A673 (cell line): ENCODE results near the gene FGF1. TPM values are rescaled to one million over a fixed set of nuclear protein-coding genes. Genes with fewer than 3 reads are reported as not detected.

Experiments
- Bru-seq: library from RNA; stranded (reverse); fragments of 400-500 nt; gene quantifications from one replicate; lab custom pipeline; 2021; lab: Mats Ljungman, UMichigan
- BruChase-seq, 2 experiments: library from RNA; stranded (reverse); fragments of 400-500 nt; gene quantifications; one replicate each; lab custom pipeline; 2021; lab: Mats Ljungman, UMichigan
- BruUV-seq: library from RNA; stranded (reverse); fragments of 400-500 nt; replicated peaks from 2 replicates; lab custom pipeline; 2021; lab: Mats Ljungman, UMichigan
- CTCF ChIA-PET: fragments of 300-600 bp; sonication (Branson Sonifier 250); formaldehyde crosslinking; loops from one replicate; lab custom pipeline; 2022; ENCODE audit warnings: antibody characterized with exemption; lab: Charles Lee
- POLR2A ChIA-PET: fragments of 300-600 bp; sonication (Branson Sonifier 250); formaldehyde crosslinking; loops from one replicate; lab custom pipeline; 2022; ENCODE audit warnings: antibody characterized with exemption; ENCODE audit not compliant: low non-redundant PET; lab: Charles Lee
- DNase-seq: peaks from one replicate; pipeline ENCODE4 v3.0.0-alpha.2; 2015; ENCODE audit warnings: low spot score
- H3K27ac ChIP-seq: fragments of 200-600 bp; sonication (generic); 2 replicates; pipeline ENCODE4 v1.5.1; 2016; ENCODE audit warnings: mixed run types, low read depth, mild to moderate bottlenecking, mixed read lengths, antibody characterized with exemption, low read length; ENCODE audit not compliant: poor library complexity, severe bottlenecking
- H3K27me3 ChIP-seq: fragments of 200-600 bp; sonication (generic); replicated peaks from 2 replicates; pipeline ENCODE4 v1.6.1; 2017; ENCODE audit warnings: mixed run types, low read depth, mild to moderate bottlenecking, mixed read lengths, antibody characterized with exemption, low read length; ENCODE audit not compliant: insufficient read depth, poor library complexity
- H3K36me3 ChIP-seq: fragments of 200-600 bp; sonication (generic); 2 replicates; pipeline ENCODE4 v1.6.1; 2016; ENCODE audit warnings: mixed run types, mild to moderate bottlenecking, mixed read lengths, antibody characterized with exemption, low read length; ENCODE audit not compliant: insufficient read depth, poor library complexity, severe bottlenecking
- H3K4me1 ChIP-seq: fragments of 200-600 bp; sonication (generic); 2 replicates; pipeline ENCODE4 v1.6.1; 2017; ENCODE audit warnings: mixed run types, mild to moderate bottlenecking, mixed read lengths, antibody characterized with exemption, low read length; ENCODE audit not compliant: insufficient read depth, poor library complexity, severe bottlenecking
- H3K4me3 ChIP-seq: fragments of 200-600 bp; sonication (generic); 2 replicates; pipeline ENCODE4 v1.5.1; 2016; ENCODE audit warnings: low read depth, mixed run types, mild to moderate bottlenecking, mixed read lengths, low read length; ENCODE audit not compliant: poor library complexity, severe bottlenecking
- H3K9me3 ChIP-seq: fragments of 200-600 bp; sonication (generic); 2 replicates; pipeline ENCODE4 v1.6.1; 2016; ENCODE audit warnings: mixed run types, low read depth, mild to moderate bottlenecking, mixed read lengths, antibody characterized with exemption, low read length; ENCODE audit not compliant: poor library complexity, severe bottlenecking
- EZH2 ChIP-seq: fragments of 200-600 bp; sonication (generic); IDR thresholded peaks from 2 replicates; pipeline ENCODE4 v1.6.1; 2017; ENCODE audit warnings: borderline replicate concordance, low read depth, mild to moderate bottlenecking, mixed read lengths, antibody characterized with exemption, low read length; ENCODE audit not compliant: poor library complexity, severe bottlenecking
- intact Hi-C: fragments of 100-400 bp; cut with micrococcal nuclease; formaldehyde crosslinking; loops from one replicate; pipeline ENCODE4 v1.10.0; 2022; ENCODE audit not compliant: unreplicated experiment
- long read RNA-seq: library from polyadenylated mRNA; stranded (forward); transcript quantifications from one replicate; pipeline ENCODE4 v2.0.0, GENCODE V29; 2022
- total RNA-seq: library from RNA; stranded (reverse); gene quantifications from 2 replicates; pipeline ENCODE4 v1.2.3, GENCODE V29; 2021
- TF ChIP-seq, protein P1 (sequence below): fragments of 300-800, 200-600 bp; sonication (generic); conservative IDR thresholded peaks from 2 replicates; pipeline ENCODE4 v1.5.1; 2017; ENCODE audit warnings: low read depth, mild to moderate bottlenecking, antibody characterized with exemption, low read length, moderate library complexity, mixed read lengths

The FGF1 gene
- 0.71 and 2.3 TPM in 2 replicates for total RNA-seq
- Bru-seq, nascent RNA = percentile 32 among the genes with signal in this experiment
- percentile 31 among the genes with signal in this experiment for BruChase-seq, experiment 1, labeled RNA remaining after a 2-hour chase
- percentile 29 among the genes with signal in this experiment for BruChase-seq, experiment 2, labeled RNA remaining after a 6-hour chase
- long read RNA-seq, full-length matches to known transcripts = 3 of 14 reads
- long read RNA-seq, partial matches to known transcripts = 0 of 14 reads
- long read RNA-seq, other reads (novel, unspliced or antisense) = 11 of 14 reads

DNA sequence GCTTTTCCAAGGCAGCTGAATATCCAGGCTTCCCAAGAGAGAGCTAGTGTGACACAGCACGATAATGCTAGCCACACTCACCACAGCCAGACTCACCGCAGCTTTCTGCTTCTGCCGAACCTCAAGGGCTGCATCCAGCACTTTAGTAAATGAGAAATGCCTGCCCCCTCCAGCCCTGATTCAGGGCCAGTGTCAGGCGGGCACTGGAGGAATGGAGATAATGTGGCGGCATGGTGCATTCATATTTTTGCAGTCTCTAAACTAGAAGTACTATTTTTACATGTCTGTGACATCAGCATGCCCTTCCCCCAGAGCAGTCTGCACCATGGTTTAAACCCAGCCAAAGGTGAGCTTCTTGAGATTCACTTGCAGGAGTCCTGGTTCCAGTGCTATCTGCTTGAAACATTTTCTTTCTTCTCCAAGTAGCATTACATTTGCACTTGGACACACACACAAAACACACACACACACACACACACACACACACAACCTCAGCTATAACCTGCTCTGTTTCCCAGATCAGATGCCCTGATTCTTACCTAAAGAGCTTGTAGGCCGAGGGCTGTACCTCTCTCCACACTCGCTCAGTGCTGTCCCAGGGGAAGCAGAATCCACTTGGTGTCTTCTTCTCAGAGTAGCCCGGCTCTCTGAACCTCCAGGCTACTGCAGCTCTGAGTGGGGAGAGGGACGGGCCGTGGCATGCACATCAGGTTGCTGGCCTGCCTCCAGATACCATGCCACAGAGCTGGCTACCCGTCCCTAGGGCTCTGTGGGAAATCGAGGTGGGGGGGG, at the start of gene FGF1:
Gene FGF1 (minus strand): TSS at position 673 of the 792 bp plus-strand sequence. CDS start 71,963 bp downstream, outside the sequence.
- Histone ChIP-seq H3K36me3 (no peaks in the 10 kb centered on the region), H3K9me3 (no peaks in the 10 kb centered on the region), H3K4me3 (no peak within 1 kb of the TSS), H3K4me1 (peaks cover 40% of the 10 kb centered on the region), H3K27ac (no peak within 1 kb of the TSS), H3K27me3 (no peaks in the 10 kb centered on the region)
- TF ChIP-seq, protein P1, sequence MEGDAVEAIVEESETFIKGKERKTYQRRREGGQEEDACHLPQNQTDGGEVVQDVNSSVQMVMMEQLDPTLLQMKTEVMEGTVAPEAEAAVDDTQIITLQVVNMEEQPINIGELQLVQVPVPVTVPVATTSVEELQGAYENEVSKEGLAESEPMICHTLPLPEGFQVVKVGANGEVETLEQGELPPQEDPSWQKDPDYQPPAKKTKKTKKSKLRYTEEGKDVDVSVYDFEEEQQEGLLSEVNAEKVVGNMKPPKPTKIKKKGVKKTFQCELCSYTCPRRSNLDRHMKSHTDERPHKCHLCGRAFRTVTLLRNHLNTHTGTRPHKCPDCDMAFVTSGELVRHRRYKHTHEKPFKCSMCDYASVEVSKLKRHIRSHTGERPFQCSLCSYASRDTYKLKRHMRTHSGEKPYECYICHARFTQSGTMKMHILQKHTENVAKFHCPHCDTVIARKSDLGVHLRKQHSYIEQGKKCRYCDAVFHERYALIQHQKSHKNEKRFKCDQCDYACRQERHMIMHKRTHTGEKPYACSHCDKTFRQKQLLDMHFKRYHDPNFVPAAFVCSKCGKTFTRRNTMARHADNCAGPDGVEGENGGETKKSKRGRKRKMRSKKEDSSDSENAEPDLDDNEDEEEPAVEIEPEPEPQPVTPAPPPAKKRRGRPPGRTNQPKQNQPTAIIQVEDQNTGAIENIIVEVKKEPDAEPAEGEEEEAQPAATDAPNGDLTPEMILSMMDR = no peak
- no peak for TF ChIP-seq EZH2
- ChIA-PET CTCF (interaction anchor here (0.6 to 1.0 kb wide), 3 partner anchors 68 to 533 kb away, joined by 3 to 9 read pairs (median 3); no protein-coding TSS in a partner anchor), POLR2A (interaction anchor here (0.6 kb wide), 1 partner anchor 1093 kb away, joined by 4 read pairs; no protein-coding TSS in a partner anchor)
- intact Hi-C loops = no loop called here
- no TSS peak for BruUV-seq
- peak; percentile 57 for DNase-seq

DNA sequence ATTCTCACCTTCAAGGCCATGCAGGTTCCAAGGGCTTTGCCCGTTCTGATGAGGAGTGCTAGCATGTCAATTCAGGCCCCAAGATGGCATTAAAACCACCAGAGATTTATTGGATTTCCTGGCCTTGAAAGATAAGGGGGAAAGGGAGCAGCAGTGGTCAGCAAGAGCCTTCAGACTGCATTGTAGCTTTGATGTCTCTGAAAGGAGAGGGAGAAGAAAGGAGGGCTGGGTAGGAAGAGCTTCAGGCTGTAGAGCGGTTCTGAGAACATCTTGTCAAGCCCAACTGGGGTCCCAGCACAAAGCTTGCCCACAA, 41.8 kb upstream of the FGF1 start:
- peaks cover 16% of the 10 kb centered on the region for H3K4me1 ChIP-seq
- DNase-seq = no peak
- H3K36me3 ChIP-seq = no peaks in the 10 kb centered on the region
- TF ChIP-seq, protein P1 = no peak
- TF ChIP-seq EZH2 = no peak
- H3K27ac ChIP-seq = no peak overlapping the region
- POLR2A ChIA-PET = no interaction called here
- no peak overlapping the region for H3K4me3 ChIP-seq
- no peaks in the 10 kb centered on the region for H3K9me3 ChIP-seq
- no TSS peak for BruUV-seq
- CTCF ChIA-PET = interaction anchor here (0.9 kb wide), 1 partner anchor 72 kb away, joined by 3 read pairs; no protein-coding TSS in a partner anchor
- H3K27me3 ChIP-seq = no peaks in the 10 kb centered on the region
- intact Hi-C loops = no loop called here

DNA sequence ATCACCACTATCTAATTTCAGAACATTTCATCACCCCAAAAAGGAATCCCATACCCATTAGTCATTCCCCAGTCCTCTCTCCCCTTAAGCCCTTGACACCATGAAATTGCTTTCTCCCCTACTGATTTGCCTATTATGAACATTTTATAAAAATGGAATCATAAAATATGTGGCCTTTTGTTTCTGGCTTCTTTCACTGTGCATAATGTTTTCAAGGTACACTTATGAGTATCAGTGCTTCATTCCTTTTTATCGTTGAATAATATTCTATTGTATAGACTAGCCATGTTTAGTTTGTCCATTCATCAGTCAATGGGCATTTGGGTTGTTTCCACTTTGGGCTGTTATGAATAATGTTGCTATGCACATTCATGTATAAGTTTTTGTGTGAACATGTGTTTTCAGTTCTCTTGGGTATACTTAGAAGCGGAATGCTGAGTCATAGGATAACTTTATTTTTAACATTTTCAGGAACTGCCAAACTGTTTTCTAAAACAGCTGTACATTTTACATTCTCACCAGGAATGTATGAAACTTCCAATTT, 40.4 kb upstream of the FGF1 start:
- no peak for TF ChIP-seq EZH2

More for the DNA sequence above, 40.4 kb upstream of the FGF1 start:
- peak; percentile 65 for DNase-seq
- CTCF ChIA-PET = no interaction called here
- peaks cover 16% of the 10 kb centered on the region for H3K4me1 ChIP-seq
- H3K27me3 ChIP-seq = no peaks in the 10 kb centered on the region
- no peaks in the 10 kb centered on the region for H3K36me3 ChIP-seq
- H3K4me3 ChIP-seq = no peak overlapping the region
- H3K27ac ChIP-seq = peak overlapping the region; percentile 85
- no TSS peak for BruUV-seq
- POLR2A ChIA-PET = no interaction called here
- H3K9me3 ChIP-seq = no peaks in the 10 kb centered on the region
- intact Hi-C loops = no loop called here
